ENCODE results near the gene SYNJ2.

The SYNJ2 gene

DNA sequence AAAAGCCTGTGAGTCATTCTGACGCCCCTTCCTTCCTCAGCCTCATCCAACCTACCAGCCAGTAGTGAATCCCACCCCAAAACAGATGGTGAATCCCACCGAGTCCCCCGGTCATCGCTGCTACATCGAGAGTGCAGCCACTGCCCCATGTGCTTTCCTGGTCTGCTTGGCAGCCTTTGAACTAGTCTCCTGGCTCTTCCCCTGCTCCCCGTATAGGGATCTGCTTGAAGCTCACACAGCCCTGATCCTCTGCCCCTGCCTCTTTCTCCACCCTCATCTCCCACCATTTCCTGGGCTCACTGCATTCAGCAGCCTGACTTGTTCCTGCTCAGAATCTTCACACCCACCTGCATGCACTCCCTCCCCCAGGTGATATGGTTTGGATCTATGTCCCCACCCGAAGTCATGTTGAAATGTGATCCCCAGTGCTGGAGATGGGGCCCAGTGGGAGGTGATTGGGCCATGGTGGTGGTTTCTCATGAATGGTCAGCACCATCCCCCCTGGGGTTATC lies 14.6 kb downstream of the SYNJ2 start:
- DNase-seq (ENCODE audit: low read depth in 2 of 2, low spot score in 1 of 2) = no peak

DNA sequence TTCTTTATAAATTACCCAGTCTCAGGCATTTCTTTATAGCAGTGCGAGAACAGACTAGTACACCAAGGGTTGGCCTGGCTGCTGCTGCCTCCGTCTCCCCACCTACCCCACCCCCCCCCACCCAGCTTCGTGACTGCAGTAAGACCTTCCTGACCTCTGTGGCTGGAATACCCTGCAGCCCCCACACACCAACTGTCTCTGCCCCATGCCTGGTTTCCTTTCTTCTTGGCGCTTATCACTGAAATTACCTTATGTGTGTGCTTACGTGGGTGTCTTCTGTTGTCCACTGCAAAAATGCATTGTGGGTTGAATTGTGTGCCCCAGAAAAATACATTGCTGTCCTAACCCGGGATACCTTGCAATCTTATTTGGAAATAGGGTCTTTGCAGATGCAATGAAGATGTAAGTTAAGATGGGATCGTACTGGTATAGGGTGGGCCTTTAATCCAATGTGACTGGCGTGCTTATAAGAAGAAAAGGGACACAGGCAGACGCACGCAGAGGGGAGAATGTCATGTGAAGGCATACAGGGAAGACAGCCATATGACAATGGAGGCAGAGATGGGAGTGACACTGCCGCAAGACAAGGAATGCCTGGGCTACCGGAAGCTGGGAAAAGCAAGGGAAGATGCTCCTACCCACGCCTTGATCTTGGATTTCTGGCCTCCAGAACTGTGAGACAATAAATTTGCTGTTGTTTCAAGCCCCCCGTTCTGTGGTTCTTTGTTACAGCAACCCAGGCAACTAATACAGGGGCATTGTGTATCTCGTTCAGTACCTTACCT lies 15.4 kb downstream of the SYNJ2 start:
- DNase-seq (ENCODE audit: low read depth in 2 of 2, low spot score in 1 of 2) = no peak

DNA sequence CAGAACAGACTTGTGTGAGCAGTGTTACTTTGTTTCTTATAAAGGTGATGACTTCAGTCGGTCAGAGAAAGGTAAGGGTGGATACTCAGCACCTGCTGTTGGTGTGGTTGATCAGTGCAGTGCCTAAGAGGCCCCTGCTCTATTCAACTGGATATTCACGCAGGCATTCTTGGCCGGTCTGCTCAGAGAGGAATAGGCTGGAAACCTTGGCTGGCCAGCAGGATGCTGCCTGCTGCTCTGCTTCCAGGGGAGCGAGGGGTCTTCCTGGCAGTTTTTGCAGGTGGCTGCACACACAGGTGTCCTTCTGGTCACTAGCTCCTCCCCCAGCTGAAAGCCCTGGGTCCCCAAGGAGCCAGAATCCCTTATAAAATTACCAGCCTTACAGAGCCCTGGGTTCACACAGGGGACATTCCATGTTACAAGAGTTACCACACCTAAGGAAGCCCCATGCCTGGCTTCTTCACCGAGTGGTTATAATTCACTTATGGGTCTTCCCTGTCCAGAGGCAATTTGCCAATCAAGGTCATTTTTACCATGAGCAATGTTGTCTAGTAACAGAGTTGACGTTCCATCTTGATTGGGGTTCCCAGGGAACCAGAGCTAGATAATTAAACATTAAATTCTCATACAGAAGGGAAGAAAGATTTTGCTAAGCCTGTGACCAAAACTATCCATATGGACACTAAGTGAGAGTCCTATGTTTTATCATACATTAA lies 16.4 kb downstream of the SYNJ2 start:
- DNase-seq (ENCODE audit: low read depth in 2 of 2, low spot score in 1 of 2) = no peak

DNA sequence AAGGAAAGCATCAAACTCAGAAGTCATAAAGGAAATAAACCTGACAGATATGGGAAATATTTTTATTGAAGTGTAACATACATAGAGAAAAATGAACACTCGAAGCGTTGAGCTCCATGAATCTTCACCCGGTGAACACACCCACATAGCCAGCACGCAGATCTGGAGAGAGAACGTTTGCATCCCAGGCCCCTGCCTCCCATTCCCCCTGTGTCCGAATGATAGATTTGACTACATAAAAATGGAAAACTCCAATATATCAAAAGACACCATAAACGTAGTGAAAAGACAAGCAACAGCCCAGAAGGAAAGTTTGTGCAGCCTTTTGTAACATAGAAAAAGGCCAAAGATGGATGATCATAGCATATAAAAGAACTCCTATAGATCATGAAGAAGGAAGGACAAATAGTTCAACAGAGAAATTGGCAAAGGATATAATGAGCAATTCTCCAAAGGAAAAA lies 17.1 kb downstream of the SYNJ2 start:
- DNase-seq (ENCODE audit: low read depth in 2 of 2, low spot score in 1 of 2) = no peak

DNA sequence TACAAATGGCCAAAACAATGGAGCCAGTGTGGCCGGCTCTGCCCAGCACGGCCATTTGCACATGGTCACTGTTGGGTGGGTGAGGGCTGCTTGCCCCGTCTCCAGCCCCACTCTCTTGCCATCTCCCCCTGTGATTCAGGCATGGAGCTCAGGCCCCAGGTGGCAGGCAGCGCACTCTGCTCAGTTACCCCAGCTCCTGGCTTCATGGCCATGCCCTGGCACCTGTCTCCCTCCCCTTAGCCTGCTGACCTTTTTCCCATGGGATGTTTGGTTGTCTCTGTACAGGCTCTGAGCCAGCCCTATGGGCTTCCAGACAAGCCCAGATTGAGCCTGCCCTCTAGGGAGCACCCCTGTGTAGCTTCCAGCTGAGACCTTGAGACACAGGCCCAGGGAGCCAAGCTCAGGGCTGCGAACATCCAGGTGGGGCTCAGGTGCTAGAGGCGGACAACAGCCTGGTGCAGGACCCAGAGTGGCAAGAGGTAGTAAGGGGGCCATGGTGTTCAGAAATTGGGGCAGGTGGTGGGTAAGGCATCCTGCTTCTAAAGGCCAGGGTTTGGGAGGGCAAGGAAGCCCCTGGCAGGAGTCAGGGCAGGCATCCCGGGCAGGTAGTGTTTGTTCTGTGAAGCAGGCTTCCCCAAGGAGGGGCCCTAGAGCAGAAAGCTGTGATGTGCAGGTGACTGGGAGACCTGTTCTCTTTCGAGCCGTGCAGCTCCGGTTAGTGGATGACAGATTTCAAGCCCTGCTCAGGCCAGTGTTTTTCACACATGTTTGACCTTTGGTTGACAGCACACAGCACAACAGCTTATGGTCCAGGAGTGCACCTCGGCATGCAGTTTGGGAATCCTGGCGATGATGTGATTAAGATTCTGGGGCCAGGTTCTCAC lies 17.7 kb downstream of the SYNJ2 start:
- DNase-seq (ENCODE audit: low read depth in 2 of 2, low spot score in 1 of 2) = no peak

DNA sequence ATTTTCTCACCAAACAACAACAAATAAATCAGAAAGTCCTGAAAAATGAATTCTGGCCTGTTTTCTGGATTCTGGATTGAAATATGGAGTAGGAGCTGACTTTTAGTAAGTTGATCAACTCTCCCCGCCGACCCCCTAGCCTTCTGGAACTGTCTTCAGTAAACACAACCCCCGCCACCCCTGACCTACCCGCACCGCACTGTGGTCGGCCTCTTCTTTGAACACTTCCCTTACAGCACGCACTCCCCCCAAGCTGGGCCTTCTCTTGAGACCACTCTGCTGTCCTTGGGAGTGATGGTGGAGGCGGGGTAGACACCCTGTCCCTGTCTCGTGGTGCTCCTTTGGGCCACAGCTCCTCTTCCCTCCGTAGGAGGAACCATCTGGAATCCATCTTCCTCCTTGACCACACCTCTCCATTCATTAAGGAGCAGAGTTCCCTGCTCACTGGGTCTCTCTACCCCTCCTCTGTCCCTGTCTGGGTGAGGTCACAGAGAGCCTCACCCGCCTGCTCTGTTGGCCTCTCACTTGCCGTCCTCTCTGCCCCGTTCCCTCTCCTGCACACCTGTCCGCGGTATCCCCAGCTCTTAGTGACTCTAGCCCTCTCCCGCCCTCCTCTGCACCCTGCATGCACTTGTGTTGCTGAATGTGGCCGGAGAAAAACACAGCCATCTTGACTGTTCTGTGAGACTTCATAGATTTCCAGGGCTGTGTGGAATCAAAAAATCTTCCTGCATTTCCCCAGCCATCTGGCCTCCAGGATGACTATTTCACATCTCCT lies 19.1 kb downstream of the SYNJ2 start:
- no peak for DNase-seq (ENCODE audit: low read depth in 2 of 2, low spot score in 1 of 2)

DNA sequence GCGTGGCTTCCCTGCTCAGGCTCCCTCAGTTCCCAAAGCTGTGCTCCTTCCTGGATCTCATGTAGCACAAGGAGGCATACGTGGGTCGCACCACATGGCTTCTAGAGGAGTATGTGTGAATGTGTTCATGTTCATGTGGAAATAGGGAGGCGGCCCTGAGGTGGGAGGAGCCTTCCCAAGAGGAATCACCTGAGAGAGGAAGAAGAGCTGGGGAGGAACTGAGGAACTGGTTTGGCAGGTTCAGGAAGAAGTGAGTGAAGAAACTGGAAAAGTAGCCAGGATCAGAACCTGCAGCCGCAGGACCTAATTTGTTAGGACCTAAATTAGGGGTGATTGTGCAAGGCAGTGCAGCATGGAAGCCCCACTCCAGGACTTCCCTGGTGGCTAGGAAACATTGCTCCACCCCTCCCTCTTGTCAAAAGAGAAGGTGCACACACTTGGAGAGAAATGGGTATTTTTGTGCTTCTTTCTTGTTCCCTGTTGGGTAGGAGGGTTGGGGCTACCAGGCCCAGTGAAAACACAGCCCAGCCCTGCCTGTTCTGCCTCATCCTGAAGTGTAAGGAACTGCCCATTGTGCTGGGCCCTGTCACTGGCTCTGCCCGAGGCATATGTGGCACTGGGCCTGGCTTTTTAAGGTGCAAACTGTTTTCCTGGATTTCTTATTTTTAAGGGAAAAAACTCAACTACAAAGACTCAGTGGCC lies 20.7 kb downstream of the SYNJ2 start:
- no peak for DNase-seq (ENCODE audit: low read depth in 2 of 2, low spot score in 1 of 2)

DNA sequence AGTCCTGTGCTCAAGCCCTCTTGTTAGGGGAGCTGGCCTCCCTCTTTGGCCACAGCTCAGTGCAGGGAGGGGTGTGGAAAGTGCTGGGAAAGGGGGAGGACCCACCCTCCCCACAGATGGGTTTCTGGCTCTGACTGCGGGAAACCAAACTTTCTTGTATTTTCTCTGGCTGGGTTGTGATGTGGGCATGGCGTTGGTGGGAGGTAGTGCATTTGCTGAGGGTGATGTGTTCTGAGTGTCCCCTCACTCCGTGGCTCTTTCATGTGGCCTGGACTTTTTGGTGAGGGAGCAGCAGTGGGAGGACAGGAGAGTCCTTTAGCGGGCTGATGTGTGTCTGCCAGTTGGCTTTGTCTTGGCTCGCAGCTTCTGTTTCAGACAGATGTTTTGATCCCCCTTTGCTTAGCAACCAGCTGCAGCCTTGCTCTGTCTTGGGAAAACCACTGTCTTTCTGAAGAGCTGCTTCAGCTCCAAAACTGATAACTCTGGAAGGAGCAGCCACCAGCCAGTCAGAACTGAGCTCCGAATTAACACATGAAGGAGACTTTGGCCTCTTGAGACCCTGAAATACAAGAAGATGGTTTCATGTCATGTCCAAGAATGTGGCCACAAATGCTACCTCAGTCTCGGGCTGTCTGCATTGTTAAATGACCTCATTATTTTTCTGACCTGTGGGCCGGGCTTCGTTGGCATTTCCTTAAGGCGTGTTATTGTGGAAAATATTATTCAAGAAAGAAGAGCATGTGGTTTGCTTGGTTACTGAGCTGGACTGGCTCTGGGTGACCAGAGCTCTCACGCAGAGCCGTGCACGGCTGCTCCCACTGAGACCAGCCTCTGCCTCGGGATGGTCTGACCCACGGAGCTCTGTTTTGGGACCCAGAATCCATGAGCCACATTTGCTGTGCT lies 21.5 kb downstream of the SYNJ2 start:
- DNase-seq (ENCODE audit: low read depth in 2 of 2, low spot score in 1 of 2) = no peak

DNA sequence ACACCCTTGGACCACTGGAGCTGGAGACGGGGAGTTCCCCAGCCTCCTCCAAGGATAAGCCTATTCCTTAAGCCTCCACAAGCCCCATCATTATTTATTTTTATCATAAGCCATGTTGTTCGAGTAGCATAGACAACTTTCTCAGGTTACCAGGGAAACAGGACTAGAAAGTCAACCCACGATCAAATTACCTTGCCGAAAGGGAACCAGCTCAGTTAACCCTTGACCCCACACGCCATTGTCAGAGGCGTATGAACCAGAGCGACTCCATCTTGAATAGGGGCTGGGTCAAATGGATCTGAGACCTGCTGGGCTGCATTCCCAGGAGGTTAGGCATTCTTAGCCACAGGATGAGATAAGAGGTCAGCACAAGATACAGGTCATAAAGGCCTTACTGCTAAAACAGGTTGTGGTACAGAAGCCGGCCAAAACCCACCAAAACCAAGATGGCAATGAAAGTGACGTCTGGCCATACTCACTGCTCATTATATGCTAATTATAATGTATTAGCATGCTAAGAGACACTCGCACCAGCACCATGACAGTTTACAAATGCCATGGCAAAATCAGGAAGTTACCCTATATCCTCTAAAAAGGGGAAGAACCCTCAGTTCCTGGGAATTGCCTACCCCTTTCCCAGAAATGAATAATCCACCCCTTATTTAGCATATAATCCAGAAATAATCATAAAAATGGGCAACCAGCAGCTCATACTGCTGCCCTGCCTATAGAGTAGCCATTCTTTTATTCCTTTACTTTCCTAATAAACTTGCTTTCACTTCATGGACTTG lies 22.4 kb downstream of the SYNJ2 start:
- DNase-seq (ENCODE audit: low read depth in 2 of 2, low spot score in 1 of 2) = no peak

DNA sequence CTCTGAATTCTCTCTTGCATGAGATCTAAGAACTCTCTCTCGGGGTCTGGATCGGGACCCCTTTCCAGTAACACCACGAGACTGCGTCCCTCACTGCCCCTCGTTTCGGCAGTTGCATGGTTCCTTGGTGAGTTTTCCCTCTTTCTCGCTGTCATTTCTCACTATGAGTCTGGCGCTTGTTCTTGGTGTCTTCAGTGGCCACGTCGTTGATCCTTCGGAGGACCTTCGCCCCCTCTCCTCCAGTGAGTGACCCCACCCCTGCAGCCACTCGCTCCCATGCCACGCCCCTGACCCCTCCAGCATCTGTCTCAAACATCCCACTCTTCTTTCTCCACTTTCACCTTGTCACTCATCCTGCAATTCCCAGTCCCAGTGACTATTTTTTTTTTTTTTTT lies 23.0 kb downstream of the SYNJ2 start:
- DNase-seq (ENCODE audit: low read depth in 2 of 2, low spot score in 1 of 2) = no peak

DNA sequence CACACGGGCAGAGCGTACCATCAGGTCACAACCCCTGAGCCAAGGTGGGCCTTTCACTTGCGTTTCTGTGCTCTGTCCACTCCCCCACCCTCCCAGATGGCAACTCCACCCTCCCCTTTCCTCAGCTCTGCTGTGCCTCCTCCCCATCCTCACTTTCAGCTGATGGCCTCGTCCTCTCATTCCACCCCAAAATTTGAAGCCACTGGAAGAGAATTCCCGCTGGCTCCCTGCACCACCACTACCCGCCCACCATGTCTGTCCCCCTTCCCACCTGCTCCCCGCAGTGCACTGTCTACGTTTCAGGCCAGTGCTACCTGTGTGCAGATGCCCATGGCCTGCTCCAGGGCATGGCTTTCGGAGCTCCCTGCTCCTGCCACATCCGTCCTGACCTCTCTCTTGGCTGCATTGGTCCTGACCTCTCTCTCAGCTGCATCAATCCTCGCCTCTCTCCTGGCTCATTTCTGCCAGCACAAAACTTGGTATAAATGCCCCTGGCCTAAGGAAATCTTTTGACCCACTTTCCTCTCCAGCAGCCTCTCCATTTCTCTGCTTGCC lies 24.0 kb downstream of the SYNJ2 start:
- no peak for DNase-seq (ENCODE audit: low read depth in 2 of 2, low spot score in 1 of 2)

DNA sequence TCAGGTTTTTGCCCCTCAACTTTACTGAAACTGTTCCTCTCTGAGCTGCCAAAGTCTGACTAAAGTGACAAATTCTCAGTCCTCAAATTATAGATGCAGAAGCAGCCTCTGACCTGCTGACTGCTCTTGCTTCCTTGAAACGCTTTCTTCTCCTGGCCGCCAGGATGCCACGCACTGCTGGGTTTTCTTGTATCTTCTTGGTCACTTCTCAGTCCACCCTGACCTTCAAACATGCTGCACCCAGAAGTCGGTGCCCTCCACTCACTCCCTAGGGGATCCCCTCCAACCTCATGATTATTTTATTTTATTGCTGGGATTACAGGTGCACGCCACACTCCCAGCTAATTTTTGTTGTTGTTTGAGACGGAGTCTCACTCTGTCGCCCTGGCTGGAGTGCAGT lies 24.7 kb downstream of the SYNJ2 start:
- DNase-seq (ENCODE audit: low read depth in 2 of 2, low spot score in 1 of 2) = no peak

DNA sequence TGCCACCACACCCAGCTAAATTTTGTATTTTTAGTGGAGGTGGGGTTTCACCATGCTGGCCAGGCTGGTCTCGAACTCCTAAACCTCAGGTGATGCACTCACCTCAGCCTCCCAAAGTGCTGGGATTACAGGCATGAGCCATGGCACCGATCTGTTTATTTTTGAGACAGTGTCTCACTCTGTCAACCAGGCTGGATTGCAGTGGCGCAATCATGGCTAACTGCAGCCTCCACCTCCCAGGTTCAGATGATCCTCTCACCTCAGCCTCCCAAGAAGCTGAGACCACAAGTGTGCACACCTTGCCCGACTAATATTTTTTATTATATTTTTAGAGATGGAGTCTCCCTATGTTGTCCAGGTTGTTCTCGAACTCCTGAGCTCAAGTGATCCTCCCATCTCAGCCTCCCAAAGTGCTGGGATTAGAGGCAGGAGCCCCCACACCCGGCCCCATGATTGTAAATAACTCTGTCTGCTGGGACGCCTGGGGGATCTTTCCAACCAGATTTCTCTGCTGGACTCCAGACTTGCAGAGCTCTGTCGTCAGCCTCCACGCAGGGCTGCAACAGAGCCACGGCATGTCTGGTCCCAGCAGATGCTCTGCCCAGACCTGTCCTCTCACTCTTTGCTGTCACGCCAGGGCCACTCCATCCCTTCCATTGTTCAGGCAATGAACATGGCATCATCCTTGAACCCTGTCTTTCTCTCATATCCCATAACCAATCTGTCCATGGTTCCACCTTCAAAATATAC lies 25.3 kb downstream of the SYNJ2 start:
- no peak for DNase-seq (ENCODE audit: low read depth in 2 of 2, low spot score in 1 of 2)

DNA sequence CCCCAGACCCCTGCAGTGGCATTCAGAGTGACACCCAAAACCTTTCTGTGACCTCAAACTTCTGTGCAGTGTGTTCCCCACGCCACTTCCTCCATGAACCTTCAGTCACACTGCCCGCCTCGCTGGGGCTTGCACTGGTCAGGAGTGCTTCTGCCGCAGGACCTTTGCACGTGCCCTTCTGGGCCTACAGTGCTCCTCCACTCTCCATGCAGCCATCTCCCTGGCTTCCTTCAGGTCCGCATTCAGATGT lies 27.1 kb downstream of the SYNJ2 start:
- no peak for DNase-seq (ENCODE audit: low read depth in 2 of 2, low spot score in 1 of 2)

DNA sequence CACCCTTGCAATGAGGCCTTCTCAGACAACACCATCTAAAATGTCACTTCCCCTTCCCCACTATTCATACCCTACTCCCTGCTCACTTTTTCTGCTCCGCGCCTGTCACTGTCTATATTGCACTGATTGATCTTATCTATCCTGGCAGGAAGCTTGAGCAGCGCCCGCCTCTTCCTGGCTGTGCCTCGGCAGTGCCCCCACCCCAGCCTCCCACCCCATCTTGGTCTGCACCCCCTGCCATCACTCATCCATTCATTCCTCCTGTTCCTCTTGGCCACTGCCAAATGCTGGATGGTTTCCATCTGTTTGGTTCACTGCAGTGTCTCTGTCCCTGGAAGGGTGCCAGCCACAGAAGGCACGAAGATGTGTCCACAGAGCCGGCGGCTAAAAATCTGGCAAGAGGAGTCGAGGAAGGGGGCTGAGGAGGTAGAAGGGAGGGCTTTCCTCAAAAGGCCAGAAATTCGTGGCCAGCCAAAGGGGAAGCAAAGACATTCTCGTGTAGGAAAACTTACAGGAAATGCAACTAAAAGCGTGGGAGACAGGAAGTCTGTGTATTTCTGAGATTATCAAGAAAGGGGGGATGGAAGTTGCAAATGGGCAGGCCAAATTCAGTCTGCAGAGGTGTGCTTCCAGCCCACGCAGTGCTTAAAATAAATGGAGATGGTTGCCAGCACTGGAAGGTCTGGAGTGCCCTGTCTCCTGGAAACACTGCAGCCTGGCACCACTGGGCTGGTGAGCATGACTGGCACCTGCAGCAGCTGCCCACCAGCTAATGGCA lies 27.6 kb downstream of the SYNJ2 start:
- no peak for DNase-seq (ENCODE audit: low read depth in 2 of 2, low spot score in 1 of 2)

DNA sequence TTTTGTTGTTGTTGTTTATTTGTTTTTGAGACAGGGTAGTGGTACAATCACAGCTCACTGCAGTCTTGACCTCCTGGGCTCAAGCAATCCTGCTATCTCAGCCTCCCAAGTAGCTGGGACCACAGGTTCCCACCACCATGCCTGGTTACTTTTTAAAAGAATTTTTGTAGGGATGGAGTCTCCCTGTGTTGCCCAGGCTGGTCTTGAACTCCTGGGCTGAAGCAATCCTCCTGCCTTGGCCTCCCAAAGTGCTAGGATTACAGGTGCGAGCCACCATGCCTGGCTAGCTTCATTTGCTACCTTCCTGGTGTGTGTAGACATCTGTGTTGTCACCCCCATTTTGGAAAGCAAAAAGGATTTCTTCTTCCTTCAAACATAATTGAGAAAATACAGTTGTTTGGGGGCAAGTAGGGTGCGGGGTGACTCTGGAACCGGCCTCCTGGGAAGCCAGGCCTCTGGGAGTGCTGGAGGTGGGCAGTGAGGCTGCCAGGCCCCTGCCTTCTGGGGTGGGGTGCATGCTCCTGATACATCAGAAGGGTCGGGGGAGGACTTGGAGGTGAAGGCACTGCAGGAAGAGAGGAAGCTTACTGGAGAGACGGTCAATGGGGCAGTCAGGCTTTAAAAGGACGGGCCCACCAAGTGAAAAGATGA lies 28.4 kb downstream of the SYNJ2 start:
- DNase-seq (ENCODE audit: low read depth in 2 of 2, low spot score in 1 of 2) = no peak

Data from stimulated activated CD8-positive, alpha-beta memory T cell treated with anti-CD3 and anti-CD28 coated beads, Interleukin-4, amount 100 ng/mL, for 1 hour (primary cell).